ENCODE results near the gene DYNLT2B.

The DYNLT2B gene

DNA sequence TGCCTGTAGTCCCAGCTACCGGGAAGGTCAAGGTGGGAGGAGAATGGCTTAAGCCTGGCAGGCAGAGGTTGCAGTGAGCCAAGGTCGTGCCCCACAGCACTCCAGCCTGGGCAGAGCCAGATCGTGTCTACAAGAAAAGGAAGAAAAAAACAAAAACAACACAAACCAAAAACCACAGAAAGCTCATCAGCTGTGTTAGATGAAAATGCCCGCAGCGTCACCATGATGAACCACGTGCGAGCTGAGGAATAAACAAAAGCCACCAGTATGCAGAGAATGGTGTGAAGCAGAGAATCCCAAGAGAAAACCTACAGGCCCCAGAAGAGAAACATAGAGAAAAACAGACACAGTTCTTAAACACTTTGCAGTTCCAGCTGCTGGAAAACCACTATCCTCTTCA is 39.9 kb upstream of the DYNLT2B start:
- Histone ChIP-seq H3K18ac (ENCODE audit: low read depth in 1 of 2, low read length in 2 of 2) (no peak overlapping the region), H3K4ac (ENCODE audit: low read depth in 1 of 2, low read length in 2 of 2) (no peak overlapping the region), H2BK120ac (ENCODE audit: low read depth, low read length) (no peak overlapping the region), H4K8ac (ENCODE audit: low read length) (no peak overlapping the region), H3K79me1 (replicated peaks; ENCODE audit: low read length, poor library complexity, severe bottlenecking) (peaks cover 32% of the 10 kb centered on the region), H3K27me3 (ENCODE audit: control insufficient read depth in 1 of 2, insufficient read depth in 1 of 2, low read length in 2 of 2) (no peaks in the 10 kb centered on the region), H3K27ac (ENCODE audit: low read length, poor library complexity, severe bottlenecking) (no peak overlapping the region), H2BK5ac (ENCODE audit: low read depth, low read length, poor library complexity, severe bottlenecking) (no peak overlapping the region), H3K4me1 (ENCODE audit: control insufficient read depth, insufficient read depth, low read depth, low read length) (no peaks in the 10 kb centered on the region), H3K14ac (ENCODE audit: low read length in 2 of 2) (no peak overlapping the region), H2AK5ac (ENCODE audit: low read length, severe bottlenecking) (no peak overlapping the region), H3K9me3 (ENCODE audit: control insufficient read depth, low read length) (no peaks in the 10 kb centered on the region), H2BK12ac (ENCODE audit: low read length in 2 of 2) (no peak overlapping the region), H2AFZ (ENCODE audit: low read depth, low read length) (no peak overlapping the region), H3K23ac (ENCODE audit: low read length in 2 of 2) (no peak overlapping the region), H3K36me3 (ENCODE audit: control insufficient read depth in 1 of 2, insufficient read depth in 2 of 2, low read depth in 1 of 2, low read length in 2 of 2) (peaks cover 26 to 87% of the 10 kb centered on the region in 2 experiments), H3K4me3 (ENCODE audit: insufficient read depth in 1 of 2, low read depth in 1 of 2, low read length in 2 of 2) (no peak overlapping the region), H3K4me2 (ENCODE audit: low read length, poor library complexity, severe bottlenecking) (no peak overlapping the region), H4K91ac (ENCODE audit: low read length) (no peak overlapping the region), H3K9ac (ENCODE audit: low read length) (no peak overlapping the region), H2BK15ac (ENCODE audit: low read depth, poor library complexity, severe bottlenecking) (peak overlapping the region; percentile 5)
- WGBS: 100% methylated on average over 6 of the region's 7 CpGs
- DNase-seq: no peak

- Histone ChIP-seq H3K27me3 (ENCODE audit: control insufficient read depth in 1 of 2, insufficient read depth in 1 of 2, low read length in 2 of 2) (no peaks in the 10 kb centered on the region), H3K79me1 (replicated peaks; ENCODE audit: low read length, poor library complexity, severe bottlenecking) (peaks cover 28% of the 10 kb centered on the region), H2AK5ac (ENCODE audit: low read length, severe bottlenecking) (no peak overlapping the region), H3K36me3 (ENCODE audit: control insufficient read depth in 1 of 2, insufficient read depth in 2 of 2, low read depth in 1 of 2, low read length in 2 of 2) (peaks cover 22 to 84% of the 10 kb centered on the region in 2 experiments), H2BK12ac (ENCODE audit: low read length in 2 of 2) (no peak overlapping the region), H3K14ac (ENCODE audit: low read length in 2 of 2) (no peak overlapping the region), H3K23ac (ENCODE audit: low read length in 2 of 2) (no peak overlapping the region), H3K18ac (ENCODE audit: low read depth in 1 of 2, low read length in 2 of 2) (no peak overlapping the region), H2BK120ac (ENCODE audit: low read depth, low read length) (no peak overlapping the region), H3K4me1 (ENCODE audit: control insufficient read depth, insufficient read depth, low read depth, low read length) (no peaks in the 10 kb centered on the region), H3K9me3 (ENCODE audit: control insufficient read depth, low read length) (no peaks in the 10 kb centered on the region), H2AFZ (ENCODE audit: low read depth, low read length) (no peak overlapping the region), H4K91ac (ENCODE audit: low read length) (no peak overlapping the region), H2BK15ac (ENCODE audit: low read depth, poor library complexity, severe bottlenecking) (no peak overlapping the region), H3K4me3 (ENCODE audit: insufficient read depth in 1 of 2, low read depth in 1 of 2, low read length in 2 of 2) (no peak overlapping the region), H3K27ac (ENCODE audit: low read length, poor library complexity, severe bottlenecking) (no peak overlapping the region), H3K9ac (ENCODE audit: low read length) (no peak overlapping the region), H3K4me2 (ENCODE audit: low read length, poor library complexity, severe bottlenecking) (no peak overlapping the region), H4K8ac (ENCODE audit: low read length) (no peak overlapping the region), H3K4ac (ENCODE audit: low read depth in 1 of 2, low read length in 2 of 2) (no peak overlapping the region), H2BK5ac (ENCODE audit: low read depth, low read length, poor library complexity, severe bottlenecking) (no peak overlapping the region)
- WGBS: 100% methylated on average over 3 of the region's 4 CpGs
- no peak for DNase-seq
These were observed 38.5 kb upstream of the DYNLT2B start for GRCh38 chr3:196356556-196356955.

DNA sequence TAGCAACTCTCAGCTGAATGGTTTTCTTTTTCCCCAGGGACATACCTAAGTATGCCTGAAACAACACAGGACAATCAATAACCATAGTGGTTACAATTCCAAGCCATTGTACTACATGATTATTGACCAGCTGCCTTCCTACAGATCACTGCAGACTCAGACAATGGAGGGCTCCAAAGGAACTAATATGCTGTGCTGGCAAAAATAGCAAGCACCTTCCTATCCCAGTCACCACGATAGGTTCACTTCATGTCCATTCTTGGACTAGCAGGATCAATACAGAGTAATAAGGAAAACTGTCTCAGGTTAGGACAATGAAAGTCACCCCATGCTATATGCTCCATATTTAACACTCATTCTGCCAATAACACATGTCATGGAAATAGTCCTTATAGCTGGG is 37.6 kb upstream of the DYNLT2B start:
- H3K27ac ChIP-seq (ENCODE audit: low read length, poor library complexity, severe bottlenecking): no peak overlapping the region
- H2BK12ac ChIP-seq (ENCODE audit: low read length in 2 of 2): no peak overlapping the region
- no peak overlapping the region for H3K23ac ChIP-seq (ENCODE audit: low read length in 2 of 2)
- H2BK15ac ChIP-seq (ENCODE audit: low read depth, poor library complexity, severe bottlenecking): no peak overlapping the region
- H2AFZ ChIP-seq (ENCODE audit: low read depth, low read length): no peak overlapping the region
- peaks cover 25% of the 10 kb centered on the region for H3K79me1 ChIP-seq (replicated peaks; ENCODE audit: low read length, poor library complexity, severe bottlenecking)
- DNase-seq: no peak
- H3K4me2 ChIP-seq (ENCODE audit: low read length, poor library complexity, severe bottlenecking): no peak overlapping the region
- no peaks in the 10 kb centered on the region for H3K4me1 ChIP-seq (ENCODE audit: control insufficient read depth, insufficient read depth, low read depth, low read length)
- peaks cover 20 to 84% of the 10 kb centered on the region in 2 experiments for H3K36me3 ChIP-seq (ENCODE audit: control insufficient read depth in 1 of 2, insufficient read depth in 2 of 2, low read depth in 1 of 2, low read length in 2 of 2)
- 75% methylated on average over 1 of the region's 1 CpG for WGBS
- H3K9ac ChIP-seq (ENCODE audit: low read length): no peak overlapping the region
- H3K4me3 ChIP-seq (ENCODE audit: insufficient read depth in 1 of 2, low read depth in 1 of 2, low read length in 2 of 2): no peak overlapping the region
- no peaks in the 10 kb centered on the region for H3K9me3 ChIP-seq (ENCODE audit: control insufficient read depth, low read length)
- no peak overlapping the region for H2AK5ac ChIP-seq (ENCODE audit: low read length, severe bottlenecking)
- H2BK120ac ChIP-seq (ENCODE audit: low read depth, low read length): no peak overlapping the region
- H4K91ac ChIP-seq (ENCODE audit: low read length): no peak overlapping the region
- H3K14ac ChIP-seq (ENCODE audit: low read length in 2 of 2): no peak overlapping the region
- H2BK5ac ChIP-seq (ENCODE audit: low read depth, low read length, poor library complexity, severe bottlenecking): no peak overlapping the region
- H4K8ac ChIP-seq (ENCODE audit: low read length): no peak overlapping the region
- H3K18ac ChIP-seq (ENCODE audit: low read depth in 1 of 2, low read length in 2 of 2): no peak overlapping the region
- H3K27me3 ChIP-seq (ENCODE audit: control insufficient read depth in 1 of 2, insufficient read depth in 1 of 2, low read length in 2 of 2): no peaks in the 10 kb centered on the region
- no peak overlapping the region for H3K4ac ChIP-seq (ENCODE audit: low read depth in 1 of 2, low read length in 2 of 2)

DNA sequence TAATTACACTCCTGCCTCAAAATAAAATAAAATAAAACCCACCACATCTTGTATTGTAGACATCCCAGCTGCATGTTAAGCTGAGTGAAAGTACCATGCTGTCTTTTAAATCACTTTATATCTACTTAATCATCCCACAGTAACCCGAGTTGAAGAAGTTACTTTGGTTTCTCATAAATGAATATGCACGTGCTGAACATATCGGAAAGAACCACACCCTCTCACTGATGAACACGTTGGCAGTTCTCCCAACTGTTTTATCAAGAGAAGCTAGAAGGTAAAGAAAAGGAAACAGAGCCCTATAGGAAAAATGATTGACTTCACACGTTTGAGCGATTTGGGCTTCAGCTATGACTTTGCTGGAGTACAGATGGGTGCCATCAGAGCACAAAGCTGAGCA is 36.1 kb upstream of the DYNLT2B start:
- no peak for DNase-seq
- no peak overlapping the region for H2BK12ac ChIP-seq (ENCODE audit: low read length in 2 of 2)
- no peak overlapping the region for H3K27ac ChIP-seq (ENCODE audit: low read length, poor library complexity, severe bottlenecking)
- no peak overlapping the region for H3K14ac ChIP-seq (ENCODE audit: low read length in 2 of 2)
- H3K27me3 ChIP-seq (ENCODE audit: control insufficient read depth in 1 of 2, insufficient read depth in 1 of 2, low read length in 2 of 2): no peaks in the 10 kb centered on the region
- no peaks in the 10 kb centered on the region for H3K4me1 ChIP-seq (ENCODE audit: control insufficient read depth, insufficient read depth, low read depth, low read length)
- H4K8ac ChIP-seq (ENCODE audit: low read length): no peak overlapping the region
- H3K79me1 ChIP-seq (replicated peaks; ENCODE audit: low read length, poor library complexity, severe bottlenecking): peaks cover 22% of the 10 kb centered on the region
- no peak overlapping the region for H3K18ac ChIP-seq (ENCODE audit: low read depth in 1 of 2, low read length in 2 of 2)
- H3K4me3 ChIP-seq (ENCODE audit: insufficient read depth in 1 of 2, low read depth in 1 of 2, low read length in 2 of 2): no peak overlapping the region
- no peak overlapping the region for H4K91ac ChIP-seq (ENCODE audit: low read length)
- no peak overlapping the region for H2AFZ ChIP-seq (ENCODE audit: low read depth, low read length)
- H3K36me3 ChIP-seq (ENCODE audit: control insufficient read depth in 1 of 2, insufficient read depth in 2 of 2, low read depth in 1 of 2, low read length in 2 of 2): peaks cover 18 to 84% of the 10 kb centered on the region in 2 experiments
- no peak overlapping the region for H3K4ac ChIP-seq (ENCODE audit: low read depth in 1 of 2, low read length in 2 of 2)
- WGBS: 98% methylated on average over 6 of the region's 6 CpGs
- H2BK120ac ChIP-seq (ENCODE audit: low read depth, low read length): no peak overlapping the region
- no peak overlapping the region for H3K23ac ChIP-seq (ENCODE audit: low read length in 2 of 2)
- H2AK5ac ChIP-seq (ENCODE audit: low read length, severe bottlenecking): no peak overlapping the region
- H2BK15ac ChIP-seq (ENCODE audit: low read depth, poor library complexity, severe bottlenecking): no peak overlapping the region
- H2BK5ac ChIP-seq (ENCODE audit: low read depth, low read length, poor library complexity, severe bottlenecking): no peak overlapping the region
- H3K9ac ChIP-seq (ENCODE audit: low read length): no peak overlapping the region
- no peaks in the 10 kb centered on the region for H3K9me3 ChIP-seq (ENCODE audit: control insufficient read depth, low read length)
- no peak overlapping the region for H3K4me2 ChIP-seq (ENCODE audit: low read length, poor library complexity, severe bottlenecking)

Measured in mesenchymal stem cell (in vitro differentiated cells and primary cell).